K562 (cell line): ENCODE data around the gene FN3K. TPM values are rescaled to one million over a fixed set of nuclear protein-coding genes. Genes with fewer than 3 reads are reported as not detected.

Source experiments
- ATAC-seq: fragments of 200-7000 bp; cut with Tn5 transposase; 3 replicates; pipeline ENCODE4 v1.9.1; 2020; ENCODE audit warnings: moderate library complexity
- BruUV-seq: library from RNA; stranded (reverse); fragments of 400-500 nt; replicated peaks from 2 replicates; lab custom pipeline; 2021; lab: Mats Ljungman, UMichigan
- CTCF ChIA-PET: fragments of 300-600 bp; formaldehyde crosslinking; extraction: SDS; loops from one replicate; lab custom pipeline; 2021; ENCODE audit warnings: low intra/inter-chr PET ratio; lab: Yijun Ruan, JAX
- POLR2A ChIA-PET: fragments of 300-600, 350-650 bp; sonication (Branson Sonifier 250); formaldehyde crosslinking; extraction: SDS; loops from one replicate; lab custom pipeline; 2021; ENCODE audit warnings: antibody characterized with exemption, inconsistent platforms; lab: Yijun Ruan, JAX
- DNase-seq, 4 experiments: peaks; one replicate each; pipeline versions ENCODE4 v3.0.0 to v3.0.0-alpha.2; 2011 to 2018; ENCODE audit warnings: low spot score in 3 of 4, mixed read lengths in 3 of 4; ENCODE audit errors: extremely low read depth in 1 of 4
- FAIRE-seq: peaks from 2 replicates; lab custom pipeline; 2011; peaks lifted over from hg19 to GRCh38; lab: Jason Lieb, UNC
- H2AFZ ChIP-seq: 2 replicates; pipeline ENCODE4 v1.6.0; 2011; ENCODE audit warnings: low read depth, low read length, control low read depth, inconsistent platforms
- H3K27ac ChIP-seq: fragments of 200-600 bp; 3 replicates; pipeline ENCODE4 v1.8.0; 2011; ENCODE audit warnings: low read depth, mild to moderate bottlenecking, control low read depth, inconsistent platforms, low read length, moderate library complexity, mixed read lengths; ENCODE audit errors: extremely low read depth
- H3K27me3 ChIP-seq, 2 experiments: fragments of 300-600 bp in 1 of 2; 2 replicates in 1 of 2; 3 replicates in 1 of 2; pipeline versions ENCODE4 v1.6.0 to v1.8.0; 2011; ENCODE audit warnings: inconsistent platforms in 2 of 2, low read length in 2 of 2, mild to moderate bottlenecking in 1 of 2, mixed read lengths in 1 of 2, moderate library complexity in 1 of 2; ENCODE audit not compliant: control insufficient read depth in 2 of 2, insufficient read depth in 2 of 2
- H3K36me3 ChIP-seq: fragments of 300-600 bp; 3 replicates; pipeline ENCODE4 v1.8.0; 2011; ENCODE audit warnings: mild to moderate bottlenecking, low read length, inconsistent platforms; ENCODE audit not compliant: control insufficient read depth, insufficient read depth
- H3K4me1 ChIP-seq, 2 experiments: fragments of 200-600 bp in 1 of 2; replicated peaks in 1 of 2; 2 replicates in 1 of 2; 3 replicates in 1 of 2; pipeline versions ENCODE4 v1.5.1 to v1.8.0; 2011; ENCODE audit warnings: inconsistent platforms in 2 of 2, low read length in 2 of 2, mild to moderate bottlenecking in 1 of 2, mixed read lengths in 1 of 2, moderate library complexity in 1 of 2; ENCODE audit not compliant: control insufficient read depth in 2 of 2, insufficient read depth in 2 of 2
- H3K4me2 ChIP-seq: 2 replicates; pipeline ENCODE4 v1.6.1; 2011; ENCODE audit warnings: low read length, control low read depth, inconsistent platforms, mixed read lengths; ENCODE audit not compliant: insufficient read depth
- H3K4me3 ChIP-seq: fragments of 200-600 bp; sonication (generic), shearing (Covaris generic); 2 replicates; pipeline ENCODE4 v1.5.1; 2016; ENCODE audit warnings: control low read depth, inconsistent platforms
- H3K79me2 ChIP-seq: fragments of 200-600 bp; 3 replicates; pipeline ENCODE4 v1.8.0; 2011; ENCODE audit warnings: low read length, inconsistent platforms; ENCODE audit not compliant: control insufficient read depth, insufficient read depth
- H3K9ac ChIP-seq, 2 experiments: 2 replicates each; pipeline versions ENCODE4 v1.6.0 to v1.6.1; 2011; ENCODE audit warnings: low read depth in 2 of 2, low read length in 2 of 2, control low read depth in 1 of 2, inconsistent platforms in 1 of 2, mild to moderate bottlenecking in 1 of 2, mixed read lengths in 1 of 2; ENCODE audit not compliant: insufficient read depth in 1 of 2
- H3K9me1 ChIP-seq: one replicate; pipeline ENCODE4 v1.6.0; 2011; ENCODE audit warnings: inconsistent platforms, mild to moderate bottlenecking, low read length, moderate library complexity; ENCODE audit not compliant: control insufficient read depth, insufficient read depth
- H3K9me3 ChIP-seq: replicated peaks from 2 replicates; pipeline ENCODE4 v1.5.1; 2011; ENCODE audit warnings: low read depth, low read length, inconsistent platforms; ENCODE audit not compliant: control insufficient read depth, insufficient read depth
- H4K20me1 ChIP-seq: replicated peaks from 2 replicates; pipeline ENCODE4 v1.6.1; 2011; ENCODE audit warnings: low read length, inconsistent platforms, mixed read lengths; ENCODE audit not compliant: control insufficient read depth, insufficient read depth
- E2F3 ChIP-seq: fragments of 250-450 bp; sonication (Bioruptor Pico); IDR thresholded peaks from 2 replicates; pipeline ENCODE4 v1.4.0; 2020; ENCODE audit warnings: mild to moderate bottlenecking
- FOXA3 ChIP-seq, 2 experiments: fragments of 450-650 bp in 1 of 2; sonication (generic) in 1 of 2; formaldehyde crosslinking; IDR thresholded peaks in 1 of 2; conservative IDR thresholded peaks in 1 of 2; 2 replicates each; pipeline versions ENCODE4 v1.4.0 to v1.8.0; 2020 to 2022; ENCODE audit warnings: mild to moderate bottlenecking in 2 of 2, missing genetic modification reagents in 1 of 2
- KLF10 ChIP-seq: fragments of 250-450 bp; sonication (Bioruptor Pico); IDR thresholded peaks from 2 replicates; pipeline ENCODE4 v1.6.1; 2021; ENCODE audit warnings: matching md5 sums
- MTA1 ChIP-seq: fragments of 450-650 bp; IDR thresholded peaks from 2 replicates; pipeline ENCODE4 v1.6.1; 2017; ENCODE audit warnings: borderline replicate concordance
- RBM14 ChIP-seq: fragments of 200-400 bp; formaldehyde crosslinking; IDR thresholded peaks from 2 replicates; pipeline ENCODE4 v1.6.1; 2018; ENCODE audit warnings: low read depth, mild to moderate bottlenecking, low read length, moderate library complexity, borderline replicate concordance; ENCODE audit not compliant: insufficient read depth
- TFAM ChIP-seq: fragments of 250-450 bp; sonication (Bioruptor Pico); conservative IDR thresholded peaks from 2 replicates; pipeline ENCODE4 v1.5.0; 2021; ENCODE audit warnings: mild to moderate bottlenecking, moderate library complexity
- ZKSCAN8 ChIP-seq: fragments of 200-800 bp; sonication (Bioruptor generic); IDR thresholded peaks from 2 replicates; pipeline ENCODE4 v1.6.1; 2016; ENCODE audit warnings: missing genetic modification characterization, missing compliant biosample characterization
- ZNF197 ChIP-seq: fragments of 200-800 bp; sonication (Bioruptor generic); IDR thresholded peaks from 2 replicates; pipeline ENCODE4 v1.6.1; 2016; ENCODE audit warnings: low read depth, missing genetic modification characterization, missing compliant biosample characterization
- ZNF507 ChIP-seq: conservative IDR thresholded peaks from 2 replicates; pipeline ENCODE4 v1.6.1; 2017; ENCODE audit warnings: missing genetic modification characterization, missing compliant biosample characterization
- ZNF780A ChIP-seq: fragments of 250-450 bp; sonication (Bioruptor Pico); IDR thresholded peaks from 2 replicates; pipeline ENCODE4 v1.5.0; 2021; ENCODE audit warnings: mild to moderate bottlenecking
- WGBS: fragments of 100-300 bp; shearing (Covaris generic); methylation state at CpG from one replicate; pipeline ENCODE4 v1.1.6; 2016; ENCODE audit warnings: low coverage, mixed read lengths; ENCODE audit not compliant: insufficient coverage; ENCODE audit errors: missing lambda C conversion rate; 5-methylcytosine and 5-hydroxymethylcytosine counted together
- in situ Hi-C: fragments of 300-500 bp; cut with MboI; formaldehyde crosslinking; loops from 4 replicates; pipeline ENCODE4 v1.15.0; 2018; ENCODE audit warnings: inconsistent platforms, mixed read lengths
- intact Hi-C: fragments of 100-400 bp; cut with micrococcal nuclease; formaldehyde crosslinking; loops from 2 replicates; pipeline ENCODE4 v1.14.2; 2022
- polyA plus RNA-seq, 8 experiments: library from polyadenylated mRNA; depleted of rRNA in 4 of 8; stranded (reverse) in 5 of 8; unstranded in 3 of 8; fragments of >200 nt; fragmentation: Nextera tagmentation in 2 of 8; fragmentation: Illumina TruSeq in 1 of 8; extraction: Ambion mirVana in 2 of 8; extraction: Trizol in 1 of 8; gene quantifications; 2 replicates each; pipeline versions ENCODE4 v1.2.1 to v1.2.3, GENCODE V29; 2011 to 2014; ENCODE audit warnings: inconsistent platforms in 1 of 8, missing spikeins in 1 of 8
- total RNA-seq, 7 experiments: library from RNA; depleted of rRNA in 6 of 7; stranded (reverse); fragments of >200 nt in 6 of 7; fragmentation: Illumina TruSeq in 2 of 7; extraction: Trizol in 2 of 7; gene quantifications; 2 replicates each; pipeline versions ENCODE4 v1.2.1 to v1.2.3, GENCODE V29; 2011 to 2021; ENCODE audit warnings: low replicate concordance in 1 of 7
- TF ChIP-seq, protein P1 (sequence below): sonication (generic); formaldehyde crosslinking; IDR thresholded peaks from 2 replicates; pipeline ENCODE4 v1.8.0; 2022; ENCODE audit warnings: mild to moderate bottlenecking, low read depth, missing genetic modification reagents
- TF ChIP-seq, protein P2 (sequence below): fragments of 450-650 bp; IDR thresholded peaks from 2 replicates; pipeline ENCODE4 v1.6.1; 2017; ENCODE audit warnings: mild to moderate bottlenecking, moderate library complexity
- TF ChIP-seq, protein P3 (sequence below): fragments of 250-450 bp; sonication (Bioruptor Pico); IDR thresholded peaks from 2 replicates; pipeline ENCODE4 v1.8.0; 2021; ENCODE audit warnings: mild to moderate bottlenecking, moderate library complexity
- TF ChIP-seq, protein P4 (sequence below), 2 experiments: fragments of 450-650 bp; IDR thresholded peaks; 2 replicates each; pipeline ENCODE4 v1.6.1; 2016

The FN3K gene
- total and polyA plus RNA-seq, 9 of the 15 experiments (the other 6 are each of a cell fraction or from before 2014, with no cell fraction given): 0.08 to 22.7 (median 3.8) TPM

DNA sequence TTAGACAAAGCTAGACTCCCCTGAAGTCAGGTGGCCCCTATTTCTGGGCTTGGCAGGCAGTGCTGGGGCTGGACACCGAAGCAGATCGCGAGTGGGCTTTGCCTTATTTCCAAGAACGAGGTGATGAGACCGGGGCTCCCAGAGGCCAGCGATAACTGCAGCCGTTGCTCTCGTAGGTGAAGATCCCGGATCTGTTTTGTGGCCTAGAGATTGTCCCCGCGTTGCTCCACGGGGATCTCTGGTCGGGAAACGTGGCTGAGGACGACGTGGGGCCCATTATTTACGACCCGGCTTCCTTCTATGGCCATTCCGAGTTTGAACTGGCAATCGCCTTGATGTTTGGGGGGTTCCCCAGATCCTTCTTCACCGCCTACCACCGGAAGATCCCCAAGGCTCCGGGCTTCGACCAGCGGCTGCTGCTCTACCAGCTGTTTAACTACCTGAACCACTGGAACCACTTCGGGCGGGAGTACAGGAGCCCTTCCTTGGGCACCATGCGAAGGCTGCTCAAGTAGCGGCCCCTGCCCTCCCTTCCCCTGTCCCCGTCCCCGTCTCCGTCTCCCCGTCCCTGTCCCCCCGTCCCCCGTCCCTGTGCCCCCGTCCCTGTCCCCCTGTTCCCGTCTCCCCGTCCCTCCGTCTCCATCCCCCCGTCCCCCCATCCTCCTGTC, 15.0 kb downstream of the FN3K start:
- BruUV-seq: no TSS peak
- ATAC-seq (no peak), DNase-seq (no peak), FAIRE-seq (no peak)
- Histone ChIP-seq H4K20me1 (no peaks in the 10 kb centered on the region), H3K4me3 (no peak overlapping the region), H3K9me3 (peaks cover 12% of the 10 kb centered on the region), H3K4me2 (no peak overlapping the region), H2AFZ (no peak overlapping the region), H3K36me3 (peaks cover 15% of the 10 kb centered on the region), H3K27me3 (no peaks in the 10 kb centered on the region), H3K4me1 (peaks cover 18 to 38% of the 10 kb centered on the region in 2 experiments; a peak in 4 of 5 replicates), H3K9ac (no peak overlapping the region; a peak in 1 of 4 replicates), H3K9me1 (peaks cover 2% of the 10 kb centered on the region), H3K79me2 (peaks cover 31% of the 10 kb centered on the region), H3K27ac (no peak overlapping the region)
- in situ Hi-C loops (no loop called here), intact Hi-C loops (loop anchor here (5.0 kb wide), 1 partner anchor 33 kb away; the partner anchor contains the start of gene FN3KRP)
- CTCF ChIA-PET: no interaction called here
- POLR2A ChIA-PET: interaction anchor here (0.6 kb wide), 2 partner anchors 32 to 1660 kb away, joined by 4 to 5 read pairs; no protein-coding TSS in a partner anchor
- WGBS: 94% methylated on average over 23 of the region's 40 CpGs
- TF ChIP-seq ZNF197 (CRISPR knock-in tag) (no peak), KLF10 (CRISPR knock-in tag) (no peak), TFAM (no peak), ZNF780A (CRISPR knock-in tag) (no peak), FOXA3 (CRISPR knock-in tag; conservative IDR thresholded peaks at IDR 0.05 in 1 of 2, IDR thresholded peaks at IDR 0.05 in 1 of 2) (no peak), ZKSCAN8 (CRISPR knock-in tag) (no peak), RBM14 (no peak), ZNF507 (no peak), E2F3 (CRISPR knock-in tag) (no peak), MTA1 (no peak)
- TF ChIP-seq, protein P1, sequence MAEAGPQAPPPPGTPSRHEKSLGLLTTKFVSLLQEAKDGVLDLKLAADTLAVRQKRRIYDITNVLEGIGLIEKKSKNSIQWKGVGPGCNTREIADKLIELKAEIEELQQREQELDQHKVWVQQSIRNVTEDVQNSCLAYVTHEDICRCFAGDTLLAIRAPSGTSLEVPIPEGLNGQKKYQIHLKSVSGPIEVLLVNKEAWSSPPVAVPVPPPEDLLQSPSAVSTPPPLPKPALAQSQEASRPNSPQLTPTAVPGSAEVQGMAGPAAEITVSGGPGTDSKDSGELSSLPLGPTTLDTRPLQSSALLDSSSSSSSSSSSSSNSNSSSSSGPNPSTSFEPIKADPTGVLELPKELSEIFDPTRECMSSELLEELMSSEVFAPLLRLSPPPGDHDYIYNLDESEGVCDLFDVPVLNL (CRISPR knock-in tag): no peak
- TF ChIP-seq, protein P2, sequence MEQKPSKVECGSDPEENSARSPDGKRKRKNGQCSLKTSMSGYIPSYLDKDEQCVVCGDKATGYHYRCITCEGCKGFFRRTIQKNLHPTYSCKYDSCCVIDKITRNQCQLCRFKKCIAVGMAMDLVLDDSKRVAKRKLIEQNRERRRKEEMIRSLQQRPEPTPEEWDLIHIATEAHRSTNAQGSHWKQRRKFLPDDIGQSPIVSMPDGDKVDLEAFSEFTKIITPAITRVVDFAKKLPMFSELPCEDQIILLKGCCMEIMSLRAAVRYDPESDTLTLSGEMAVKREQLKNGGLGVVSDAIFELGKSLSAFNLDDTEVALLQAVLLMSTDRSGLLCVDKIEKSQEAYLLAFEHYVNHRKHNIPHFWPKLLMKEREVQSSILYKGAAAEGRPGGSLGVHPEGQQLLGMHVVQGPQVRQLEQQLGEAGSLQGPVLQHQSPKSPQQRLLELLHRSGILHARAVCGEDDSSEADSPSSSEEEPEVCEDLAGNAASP: no peak
- TF ChIP-seq, protein P3, sequence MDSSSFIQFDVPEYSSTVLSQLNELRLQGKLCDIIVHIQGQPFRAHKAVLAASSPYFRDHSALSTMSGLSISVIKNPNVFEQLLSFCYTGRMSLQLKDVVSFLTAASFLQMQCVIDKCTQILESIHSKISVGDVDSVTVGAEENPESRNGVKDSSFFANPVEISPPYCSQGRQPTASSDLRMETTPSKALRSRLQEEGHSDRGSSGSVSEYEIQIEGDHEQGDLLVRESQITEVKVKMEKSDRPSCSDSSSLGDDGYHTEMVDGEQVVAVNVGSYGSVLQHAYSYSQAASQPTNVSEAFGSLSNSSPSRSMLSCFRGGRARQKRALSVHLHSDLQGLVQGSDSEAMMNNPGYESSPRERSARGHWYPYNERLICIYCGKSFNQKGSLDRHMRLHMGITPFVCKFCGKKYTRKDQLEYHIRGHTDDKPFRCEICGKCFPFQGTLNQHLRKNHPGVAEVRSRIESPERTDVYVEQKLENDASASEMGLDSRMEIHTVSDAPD (CRISPR knock-in tag): no peak
- TF ChIP-seq, protein P4, sequence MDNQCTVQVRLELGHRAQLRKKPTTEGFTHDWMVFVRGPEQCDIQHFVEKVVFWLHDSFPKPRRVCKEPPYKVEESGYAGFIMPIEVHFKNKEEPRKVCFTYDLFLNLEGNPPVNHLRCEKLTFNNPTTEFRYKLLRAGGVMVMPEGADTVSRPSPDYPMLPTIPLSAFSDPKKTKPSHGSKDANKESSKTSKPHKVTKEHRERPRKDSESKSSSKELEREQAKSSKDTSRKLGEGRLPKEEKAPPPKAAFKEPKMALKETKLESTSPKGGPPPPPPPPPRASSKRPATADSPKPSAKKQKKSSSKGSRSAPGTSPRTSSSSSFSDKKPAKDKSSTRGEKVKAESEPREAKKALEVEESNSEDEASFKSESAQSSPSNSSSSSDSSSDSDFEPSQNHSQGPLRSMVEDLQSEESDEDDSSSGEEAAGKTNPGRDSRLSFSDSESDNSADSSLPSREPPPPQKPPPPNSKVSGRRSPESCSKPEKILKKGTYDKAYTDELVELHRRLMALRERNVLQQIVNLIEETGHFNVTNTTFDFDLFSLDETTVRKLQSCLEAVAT (IDR thresholded peaks at IDR 0.05): no peak
